ENCODE measurements around the gene YARS1. TPM values are rescaled to one million over a fixed set of nuclear protein-coding genes. Genes with fewer than 3 reads are reported as not detected.

YARS1 gene
- polyA plus RNA-seq, 4 donors: 39.4 to 79.9 (median 54.9) TPM

- H3K4me1 ChIP-seq (ENCODE audit: control insufficient read depth in 3 of 3, insufficient read depth in 2 of 3, low read depth in 1 of 3, low read length in 2 of 3): peaks cover 8 to 64% (median 10%) of the 10 kb centered on the region in 3 donors
- DNase-seq: peak; percentile 91 to 96
- peak overlapping the region; percentile 94 to 100 (median 98) for H3K27ac ChIP-seq (ENCODE audit: low read depth in 1 of 3, low read length in 2 of 3)
- H3K4me3 ChIP-seq (ENCODE audit: low read depth in 1 of 3, low read length in 3 of 3): peak overlapping the region in 1 of 3 donors; percentile 0
- no peaks in the 10 kb centered on the region for H3K9me3 ChIP-seq (ENCODE audit: control insufficient read depth in 2 of 2, insufficient read depth in 1 of 2, low read depth in 1 of 2, low read length in 1 of 2)
- peaks cover 0 to 26% (median 0%) of the 10 kb centered on the region in 3 donors for H3K36me3 ChIP-seq (ENCODE audit: control insufficient read depth in 3 of 3, insufficient read depth in 2 of 3, low read depth in 1 of 3, low read length in 3 of 3)
- no peak for FAIRE-seq
- WGBS, 3 donors: 5 to 44% (median 23%) methylated on average over 4 to 5 of the region's 5 CpGs
- H3K27me3 ChIP-seq (ENCODE audit: control insufficient read depth in 3 of 3, insufficient read depth in 3 of 3, low read length in 3 of 3): no peaks in the 10 kb centered on the region
These were observed 57.6 kb downstream of the YARS1 start for GRCh38 chr1:32759521-32759981.

GRCh38 chr1:32758795-32759430 is 58.2 kb downstream of the YARS1 start:
- Histone ChIP-seq H3K36me3 (ENCODE audit: control insufficient read depth in 3 of 3, insufficient read depth in 2 of 3, low read depth in 1 of 3, low read length in 3 of 3) (peaks cover 0 to 21% (median 0%) of the 10 kb centered on the region in 3 donors), H3K27me3 (ENCODE audit: control insufficient read depth in 3 of 3, insufficient read depth in 3 of 3, low read length in 3 of 3) (no peaks in the 10 kb centered on the region), H3K9me3 (ENCODE audit: control insufficient read depth in 2 of 2, insufficient read depth in 1 of 2, low read depth in 1 of 2, low read length in 1 of 2) (no peaks in the 10 kb centered on the region), H3K4me1 (ENCODE audit: control insufficient read depth in 3 of 3, insufficient read depth in 2 of 3, low read depth in 1 of 3, low read length in 2 of 3) (peaks cover 8 to 69% (median 10%) of the 10 kb centered on the region in 3 donors), H3K27ac (ENCODE audit: low read depth in 1 of 3, low read length in 2 of 3) (peak overlapping the region; percentile 94 to 100 (median 98)), H3K4me3 (ENCODE audit: low read depth in 1 of 3, low read length in 3 of 3) (peak overlapping the region in 1 of 3 donors; percentile 0)
- FAIRE-seq (no peak), DNase-seq (peak in 1 of 2 donors; percentile 58)
- WGBS, 3 donors: 21 to 64% (median 33%) methylated on average over 1 of the region's 1 CpG

GRCh38 chr1:32758177-32758794 is 58.9 kb downstream of the YARS1 start:
- peaks cover 0 to 15% (median 0%) of the 10 kb centered on the region in 3 donors for H3K36me3 ChIP-seq (ENCODE audit: control insufficient read depth in 3 of 3, insufficient read depth in 2 of 3, low read depth in 1 of 3, low read length in 3 of 3)
- DNase-seq (no peak), FAIRE-seq (no peak)
- peaks cover 8 to 72% (median 10%) of the 10 kb centered on the region in 3 donors for H3K4me1 ChIP-seq (ENCODE audit: control insufficient read depth in 3 of 3, insufficient read depth in 2 of 3, low read depth in 1 of 3, low read length in 2 of 3)
- no peaks in the 10 kb centered on the region for H3K27me3 ChIP-seq (ENCODE audit: control insufficient read depth in 3 of 3, insufficient read depth in 3 of 3, low read length in 3 of 3)
- H3K4me3 ChIP-seq (ENCODE audit: low read depth in 1 of 3, low read length in 3 of 3): no peak overlapping the region
- peak overlapping the region; percentile 94 to 100 (median 98) for H3K27ac ChIP-seq (ENCODE audit: low read depth in 1 of 3, low read length in 2 of 3)
- WGBS, 3 donors: 28 to 53% (median 50%) methylated on average over 7 of the region's 7 CpGs
- H3K9me3 ChIP-seq (ENCODE audit: control insufficient read depth in 2 of 2, insufficient read depth in 1 of 2, low read depth in 1 of 2, low read length in 1 of 2): no peaks in the 10 kb centered on the region

GRCh38 chr1:32757213-32757895 is 59.8 kb downstream of the YARS1 start:
- Histone ChIP-seq H3K4me1 (ENCODE audit: control insufficient read depth in 3 of 3, insufficient read depth in 2 of 3, low read depth in 1 of 3, low read length in 2 of 3) (peaks cover 8 to 75% (median 10%) of the 10 kb centered on the region in 3 donors), H3K27ac (ENCODE audit: low read depth in 1 of 3, low read length in 2 of 3) (peak overlapping the region; percentile 94 to 100 (median 98)), H3K9me3 (ENCODE audit: control insufficient read depth in 2 of 2, insufficient read depth in 1 of 2, low read depth in 1 of 2, low read length in 1 of 2) (no peaks in the 10 kb centered on the region), H3K36me3 (ENCODE audit: control insufficient read depth in 3 of 3, insufficient read depth in 2 of 3, low read depth in 1 of 3, low read length in 3 of 3) (peaks cover 0 to 14% (median 0%) of the 10 kb centered on the region in 3 donors), H3K4me3 (ENCODE audit: low read depth in 1 of 3, low read length in 3 of 3) (no peak overlapping the region), H3K27me3 (ENCODE audit: control insufficient read depth in 3 of 3, insufficient read depth in 3 of 3, low read length in 3 of 3) (no peaks in the 10 kb centered on the region)
- peak in 1 of 2 donors; percentile 58 for DNase-seq
- FAIRE-seq: no peak
- WGBS, 3 donors: 55 to 65% (median 59%) methylated on average over 4 of the region's 4 CpGs

DNA sequence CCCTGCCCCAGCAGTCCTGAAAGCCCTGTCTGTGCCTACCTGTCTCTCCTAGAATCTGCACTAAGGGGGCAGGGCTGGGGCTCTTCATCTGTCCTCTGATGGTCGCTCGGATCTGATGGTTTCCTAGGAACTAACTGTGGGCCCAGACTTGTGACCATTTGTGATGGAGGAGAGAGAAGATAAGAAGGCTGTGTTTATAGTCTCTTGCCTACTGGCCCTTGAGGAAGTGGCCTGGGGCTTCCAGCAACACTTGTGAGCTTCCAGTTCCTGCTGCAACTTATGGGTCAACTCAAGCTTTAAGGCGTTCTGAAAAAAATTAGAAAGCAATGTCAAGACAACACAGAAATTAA is 61.4 kb downstream of the YARS1 start:
- Histone ChIP-seq H3K27ac (ENCODE audit: low read depth in 1 of 3, low read length in 2 of 3) (peak overlapping the region; percentile 2 to 46 (median 13)), H3K4me3 (ENCODE audit: low read depth in 1 of 3, low read length in 3 of 3) (no peak overlapping the region), H3K4me1 (ENCODE audit: control insufficient read depth in 3 of 3, insufficient read depth in 2 of 3, low read depth in 1 of 3, low read length in 2 of 3) (peaks cover 5 to 64% (median 5%) of the 10 kb centered on the region in 3 donors), H3K9me3 (ENCODE audit: control insufficient read depth in 2 of 2, insufficient read depth in 1 of 2, low read depth in 1 of 2, low read length in 1 of 2) (no peaks in the 10 kb centered on the region), H3K36me3 (ENCODE audit: control insufficient read depth in 3 of 3, insufficient read depth in 2 of 3, low read depth in 1 of 3, low read length in 3 of 3) (peaks cover 0 to 22% (median 0%) of the 10 kb centered on the region in 3 donors), H3K27me3 (ENCODE audit: control insufficient read depth in 3 of 3, insufficient read depth in 3 of 3, low read length in 3 of 3) (no peaks in the 10 kb centered on the region)
- no peak for DNase-seq
- FAIRE-seq: no peak
- 43 to 62% (median 45%) methylated on average over 3 of the region's 3 CpGs for WGBS, 3 donors

GRCh38 chr1:32755098-32755809 is 61.9 kb downstream of the YARS1 start:
- H3K4me3 ChIP-seq (ENCODE audit: low read depth in 1 of 3, low read length in 3 of 3): peak overlapping the region in 1 of 3 donors; percentile 60

GRCh38 chr1:32754317-32755097 is 62.7 kb downstream of the YARS1 start:
- Histone ChIP-seq H3K27me3 (ENCODE audit: control insufficient read depth in 3 of 3, insufficient read depth in 3 of 3, low read length in 3 of 3) (no peaks in the 10 kb centered on the region), H3K36me3 (ENCODE audit: control insufficient read depth in 3 of 3, insufficient read depth in 2 of 3, low read depth in 1 of 3, low read length in 3 of 3) (peaks cover 0 to 30% (median 2%) of the 10 kb centered on the region in 3 donors), H3K9me3 (ENCODE audit: control insufficient read depth in 2 of 2, insufficient read depth in 1 of 2, low read depth in 1 of 2, low read length in 1 of 2) (no peaks in the 10 kb centered on the region), H3K27ac (ENCODE audit: low read depth in 1 of 3, low read length in 2 of 3) (peak overlapping the region; percentile 13 to 23 (median 15)), H3K4me1 (ENCODE audit: control insufficient read depth in 3 of 3, insufficient read depth in 2 of 3, low read depth in 1 of 3, low read length in 2 of 3) (peaks cover 5 to 52% (median 5%) of the 10 kb centered on the region in 3 donors), H3K4me3 (ENCODE audit: low read depth in 1 of 3, low read length in 3 of 3) (peak overlapping the region in 2 of 3 donors; percentile 39 to 60)
- FAIRE-seq (no peak), DNase-seq (peak; percentile 45 to 66)
- WGBS, 3 donors: 2 to 8% (median 5%) methylated on average over 33 to 47 of the region's 47 CpGs

More at GRCh38 chr1:32755098-32755809, 61.9 kb downstream of the YARS1 start:
- Histone ChIP-seq H3K36me3 (ENCODE audit: control insufficient read depth in 3 of 3, insufficient read depth in 2 of 3, low read depth in 1 of 3, low read length in 3 of 3) (peaks cover 0 to 23% (median 0%) of the 10 kb centered on the region in 3 donors), H3K4me1 (ENCODE audit: control insufficient read depth in 3 of 3, insufficient read depth in 2 of 3, low read depth in 1 of 3, low read length in 2 of 3) (peaks cover 5 to 59% (median 5%) of the 10 kb centered on the region in 3 donors), H3K27ac (ENCODE audit: low read depth in 1 of 3, low read length in 2 of 3) (peak overlapping the region; percentile 2 to 46 (median 13)), H3K27me3 (ENCODE audit: control insufficient read depth in 3 of 3, insufficient read depth in 3 of 3, low read length in 3 of 3) (no peaks in the 10 kb centered on the region), H3K9me3 (ENCODE audit: control insufficient read depth in 2 of 2, insufficient read depth in 1 of 2, low read depth in 1 of 2, low read length in 1 of 2) (no peaks in the 10 kb centered on the region)
- WGBS, 3 donors: 51 to 67% (median 51%) methylated on average over 10 of the region's 10 CpGs
- DNase-seq (peak in 1 of 2 donors; percentile 13), FAIRE-seq (no peak)
